OCI-LY1 (cell line): ENCODE measurements around the gene FARP1.

Experiments
- H2AFZ ChIP-seq: fragments of 200-600 bp; sonication (generic), shearing (Covaris generic); 2 replicates; pipeline ENCODE4 v1.6.0; 2014; ENCODE audit warnings: antibody characterized with exemption, mild to moderate bottlenecking, low read length
- H3F3A ChIP-seq: fragments of 200-600 bp; sonication (generic), shearing (Covaris generic); 2 replicates; pipeline ENCODE4 v1.6.0; 2014; ENCODE audit warnings: mild to moderate bottlenecking, antibody characterized with exemption, low read length, moderate library complexity; ENCODE audit not compliant: insufficient read depth
- H3K27ac ChIP-seq: fragments of 200-600 bp; sonication (generic); 2 replicates; pipeline ENCODE4 v1.5.1; 2014; ENCODE audit warnings: low read length, mixed run types, mild to moderate bottlenecking, low read depth; ENCODE audit not compliant: poor library complexity, severe bottlenecking
- H3K27me3 ChIP-seq: fragments of 200-600 bp; sonication (generic); 2 replicates; pipeline ENCODE4 v1.6.0; 2014; ENCODE audit warnings: antibody characterized with exemption, mild to moderate bottlenecking, low read length, moderate library complexity; ENCODE audit not compliant: insufficient read depth
- H3K36me3 ChIP-seq: fragments of 200-600 bp; sonication (generic); 2 replicates; pipeline ENCODE4 v1.6.1; 2014; ENCODE audit warnings: mild to moderate bottlenecking, antibody characterized with exemption, low read length, moderate library complexity, mixed read lengths; ENCODE audit not compliant: insufficient read depth
- H3K4me1 ChIP-seq: fragments of 200-600 bp; sonication (generic); 2 replicates; pipeline ENCODE4 v1.5.1; 2014; ENCODE audit warnings: mild to moderate bottlenecking, low read length, moderate library complexity; ENCODE audit not compliant: insufficient read depth, severe bottlenecking
- H3K4me2 ChIP-seq: fragments of 200-600 bp; sonication (generic), shearing (Covaris generic); 2 replicates; pipeline ENCODE4 v1.6.1; 2014; ENCODE audit warnings: low read length
- H3K4me3 ChIP-seq: fragments of 200-600 bp; sonication (generic); 2 replicates; pipeline ENCODE4 v1.5.1; 2014; ENCODE audit warnings: low read length, low read depth, mild to moderate bottlenecking, mixed read lengths; ENCODE audit not compliant: poor library complexity, severe bottlenecking
- H3K79me2 ChIP-seq: fragments of 200-600 bp; shearing (Covaris generic); 2 replicates; pipeline ENCODE4 v1.6.1; 2016; ENCODE audit warnings: mixed run types, low read length, mixed read lengths; ENCODE audit not compliant: insufficient read depth
- H3K9ac ChIP-seq: fragments of 200-600 bp; sonication (generic), shearing (Covaris generic); 2 replicates; pipeline ENCODE4 v1.6.1; 2014; ENCODE audit warnings: mild to moderate bottlenecking, low read length, mixed read lengths
- H3K9me2 ChIP-seq: fragments of 200-600 bp; sonication (generic), shearing (Covaris generic); 2 replicates; pipeline ENCODE4 v1.6.1; 2014; ENCODE audit warnings: low read depth, mild to moderate bottlenecking, low read length, mixed read lengths
- H3K9me3 ChIP-seq: fragments of 200-600 bp; shearing (Covaris generic); 2 replicates; pipeline ENCODE4 v1.6.1; 2014; ENCODE audit warnings: low read length, mixed read lengths
- H4K20me1 ChIP-seq: fragments of 200-600 bp; sonication (generic), shearing (Covaris generic); 2 replicates; pipeline ENCODE4 v1.6.0; 2016; ENCODE audit warnings: mild to moderate bottlenecking, low read length; ENCODE audit not compliant: insufficient read depth
- EZH2 ChIP-seq: fragments of 200-600 bp; sonication (generic), shearing (Covaris generic); IDR thresholded peaks from 2 replicates; pipeline ENCODE4 v1.8.0; 2017; ENCODE audit warnings: borderline replicate concordance, mixed run types, mild to moderate bottlenecking, antibody characterized with exemption, low read length, moderate library complexity, mixed read lengths
- TF ChIP-seq, protein P1 (sequence below): fragments of 200-600 bp; sonication (generic), shearing (Covaris generic); IDR thresholded peaks from 2 replicates; pipeline ENCODE4 v1.5.1; 2017; ENCODE audit warnings: mild to moderate bottlenecking, antibody characterized with exemption, low read length, moderate library complexity, mixed read lengths

The FARP1 gene

DNA sequence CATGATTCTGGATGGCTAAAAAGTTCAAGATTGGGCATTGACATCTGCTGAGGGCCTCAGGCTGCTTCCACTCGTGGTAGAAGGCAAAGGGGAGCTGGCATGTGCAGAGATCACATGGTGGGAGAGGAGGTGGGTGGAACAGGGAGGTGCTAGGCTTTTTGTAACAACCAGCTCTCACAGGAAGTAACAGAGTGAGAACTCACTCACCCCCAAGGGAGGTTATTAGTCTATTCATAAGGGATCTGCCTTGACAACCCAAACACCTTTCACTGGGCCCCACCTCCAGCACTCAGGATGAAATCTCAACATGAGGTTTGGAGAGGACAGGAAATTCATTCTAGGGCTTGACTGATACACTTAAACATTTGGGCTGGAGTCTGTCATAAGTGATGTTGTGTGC, 231.9 kb downstream of the FARP1 start:
- H3K9me3 ChIP-seq, result no peaks in the 10 kb centered on the region
- no peaks in the 10 kb centered on the region for H4K20me1 ChIP-seq
- H3K4me1 ChIP-seq, result no peaks in the 10 kb centered on the region
- no peaks in the 10 kb centered on the region for H3K79me2 ChIP-seq
- no peaks in the 10 kb centered on the region for H3K9me2 ChIP-seq
- no peak overlapping the region for H2AFZ ChIP-seq
- H3K27me3 ChIP-seq, result no peaks in the 10 kb centered on the region
- no peak overlapping the region for H3K4me2 ChIP-seq
- no peak for TF ChIP-seq EZH2
- TF ChIP-seq, protein P1, sequence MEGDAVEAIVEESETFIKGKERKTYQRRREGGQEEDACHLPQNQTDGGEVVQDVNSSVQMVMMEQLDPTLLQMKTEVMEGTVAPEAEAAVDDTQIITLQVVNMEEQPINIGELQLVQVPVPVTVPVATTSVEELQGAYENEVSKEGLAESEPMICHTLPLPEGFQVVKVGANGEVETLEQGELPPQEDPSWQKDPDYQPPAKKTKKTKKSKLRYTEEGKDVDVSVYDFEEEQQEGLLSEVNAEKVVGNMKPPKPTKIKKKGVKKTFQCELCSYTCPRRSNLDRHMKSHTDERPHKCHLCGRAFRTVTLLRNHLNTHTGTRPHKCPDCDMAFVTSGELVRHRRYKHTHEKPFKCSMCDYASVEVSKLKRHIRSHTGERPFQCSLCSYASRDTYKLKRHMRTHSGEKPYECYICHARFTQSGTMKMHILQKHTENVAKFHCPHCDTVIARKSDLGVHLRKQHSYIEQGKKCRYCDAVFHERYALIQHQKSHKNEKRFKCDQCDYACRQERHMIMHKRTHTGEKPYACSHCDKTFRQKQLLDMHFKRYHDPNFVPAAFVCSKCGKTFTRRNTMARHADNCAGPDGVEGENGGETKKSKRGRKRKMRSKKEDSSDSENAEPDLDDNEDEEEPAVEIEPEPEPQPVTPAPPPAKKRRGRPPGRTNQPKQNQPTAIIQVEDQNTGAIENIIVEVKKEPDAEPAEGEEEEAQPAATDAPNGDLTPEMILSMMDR, result no peak
- H3K36me3 ChIP-seq, result no peaks in the 10 kb centered on the region
- no peak overlapping the region for H3K4me3 ChIP-seq
- no peak overlapping the region for H3K27ac ChIP-seq
- no peak overlapping the region for H3K9ac ChIP-seq
- no peaks in the 10 kb centered on the region for H3F3A ChIP-seq

DNA sequence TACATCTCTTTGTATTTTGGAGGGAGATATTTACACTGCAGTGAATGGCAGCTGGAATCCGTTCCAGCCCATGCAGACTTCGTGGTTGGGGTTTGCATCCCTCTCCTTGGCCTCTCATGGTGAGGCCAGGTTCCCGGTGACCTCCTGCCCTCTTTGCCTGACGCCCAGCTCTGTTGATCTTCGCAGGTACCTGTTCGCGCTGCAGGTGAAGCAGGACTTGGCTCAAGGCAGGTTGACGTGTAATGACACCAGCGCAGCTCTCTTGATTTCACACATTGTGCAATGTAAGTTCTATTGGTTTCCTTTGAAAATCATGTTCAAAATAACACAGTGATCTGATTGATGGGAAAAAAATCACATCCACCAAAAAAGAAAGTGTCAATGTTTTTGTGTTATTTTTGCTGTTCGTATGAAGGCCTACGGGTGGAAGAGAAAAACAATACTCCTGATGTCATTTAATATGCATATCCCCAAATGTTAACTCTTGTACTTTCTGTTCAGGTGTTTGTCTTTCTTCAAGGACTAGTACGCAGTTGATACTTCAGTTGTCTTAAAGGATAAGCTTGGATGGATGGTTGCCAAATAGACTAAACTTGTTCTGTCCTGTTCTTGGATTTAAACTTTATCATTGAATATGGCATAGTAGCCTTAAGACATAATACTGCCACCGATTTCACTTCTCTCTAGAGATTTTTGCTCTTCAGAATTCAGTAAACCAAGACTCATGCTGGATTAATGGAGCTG, 234.9 kb downstream of the FARP1 start:
- Histone ChIP-seq H3K4me3 (no peak overlapping the region), H3K4me1 (no peaks in the 10 kb centered on the region), H3K27me3 (no peaks in the 10 kb centered on the region), H3F3A (no peaks in the 10 kb centered on the region), H3K36me3 (no peaks in the 10 kb centered on the region), H4K20me1 (no peaks in the 10 kb centered on the region), H3K79me2 (no peaks in the 10 kb centered on the region), H3K27ac (no peak overlapping the region), H3K4me2 (no peak overlapping the region), H3K9me3 (no peaks in the 10 kb centered on the region), H3K9ac (no peak overlapping the region), H2AFZ (no peak overlapping the region), H3K9me2 (no peaks in the 10 kb centered on the region)
- TF ChIP-seq, protein P1, result no peak
- no peak for TF ChIP-seq EZH2

DNA sequence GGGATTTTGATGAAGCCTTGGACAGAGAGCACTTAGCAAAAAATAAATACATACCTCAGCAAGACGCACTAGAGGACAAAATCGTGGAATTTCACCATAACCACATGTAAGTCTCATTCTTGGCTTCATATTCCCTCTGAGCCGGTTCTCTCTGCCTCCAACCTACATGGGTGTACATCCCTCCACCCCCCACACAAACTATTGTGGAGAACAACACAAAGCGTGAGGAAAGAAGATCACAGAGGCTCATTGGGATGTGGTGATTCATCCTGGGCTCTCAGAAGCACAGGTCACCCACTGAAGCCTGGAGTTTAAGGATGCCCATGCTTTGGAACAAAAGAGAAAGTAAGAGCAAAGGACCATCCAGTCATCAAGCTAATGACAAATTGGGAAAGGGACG, 241.8 kb downstream of the FARP1 start:
- H3K79me2 ChIP-seq, result no peaks in the 10 kb centered on the region
- TF ChIP-seq, protein P1, result no peak
- TF ChIP-seq EZH2, result no peak
- H3K4me2 ChIP-seq, result no peak overlapping the region
- H4K20me1 ChIP-seq, result no peaks in the 10 kb centered on the region
- no peak overlapping the region for H3K4me3 ChIP-seq
- H3K36me3 ChIP-seq, result no peaks in the 10 kb centered on the region
- no peak overlapping the region for H2AFZ ChIP-seq
- H3F3A ChIP-seq, result no peaks in the 10 kb centered on the region
- H3K4me1 ChIP-seq, result no peaks in the 10 kb centered on the region
- H3K27me3 ChIP-seq, result no peaks in the 10 kb centered on the region
- H3K9ac ChIP-seq, result no peak overlapping the region
- H3K9me2 ChIP-seq, result no peaks in the 10 kb centered on the region
- H3K27ac ChIP-seq, result no peak overlapping the region
- no peaks in the 10 kb centered on the region for H3K9me3 ChIP-seq
